Measurements from ENCODE around the gene PRKAR2B.
A peak's percentile ranks its signal among the peaks of the same experiment; 100 is the strongest.

PRKAR2B gene

DNA sequence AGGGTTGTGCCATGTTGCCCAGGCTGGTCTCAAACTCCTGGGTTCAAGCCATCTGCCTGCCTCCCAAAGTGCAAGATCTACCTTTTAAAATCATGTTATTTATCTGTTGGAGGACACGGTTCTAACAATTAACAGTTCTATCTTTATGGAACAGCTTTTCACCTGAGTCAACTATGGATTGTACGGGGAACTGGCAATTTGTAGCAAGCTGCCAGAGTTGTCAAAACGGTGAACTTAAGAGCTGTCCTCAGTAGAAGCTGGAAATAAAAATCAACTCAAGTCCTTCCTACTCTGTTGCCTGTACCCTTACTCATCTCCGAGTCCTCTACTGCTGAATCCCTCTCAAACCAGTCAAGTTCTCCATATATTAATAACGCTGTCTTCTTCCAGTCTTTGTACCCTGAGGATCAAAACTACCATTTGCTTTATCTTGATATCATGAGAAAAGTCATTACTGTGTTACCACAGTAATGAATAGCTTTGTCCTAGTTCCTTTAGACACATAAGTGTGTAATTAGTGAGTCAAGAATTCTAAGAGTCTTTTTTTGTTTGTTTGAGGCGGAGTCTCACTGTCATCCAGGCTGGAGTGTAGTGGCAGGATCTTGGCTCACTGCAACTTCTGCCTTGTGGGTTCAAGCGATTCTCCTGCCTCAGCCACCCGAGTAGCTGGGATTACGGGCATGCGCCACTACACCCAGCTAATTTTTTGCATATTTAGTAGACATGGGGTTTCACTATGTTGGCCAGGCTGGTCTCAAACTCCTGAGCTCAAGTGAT lies 152.5 kb downstream of the PRKAR2B start:
- no peak for DNase-seq

DNA sequence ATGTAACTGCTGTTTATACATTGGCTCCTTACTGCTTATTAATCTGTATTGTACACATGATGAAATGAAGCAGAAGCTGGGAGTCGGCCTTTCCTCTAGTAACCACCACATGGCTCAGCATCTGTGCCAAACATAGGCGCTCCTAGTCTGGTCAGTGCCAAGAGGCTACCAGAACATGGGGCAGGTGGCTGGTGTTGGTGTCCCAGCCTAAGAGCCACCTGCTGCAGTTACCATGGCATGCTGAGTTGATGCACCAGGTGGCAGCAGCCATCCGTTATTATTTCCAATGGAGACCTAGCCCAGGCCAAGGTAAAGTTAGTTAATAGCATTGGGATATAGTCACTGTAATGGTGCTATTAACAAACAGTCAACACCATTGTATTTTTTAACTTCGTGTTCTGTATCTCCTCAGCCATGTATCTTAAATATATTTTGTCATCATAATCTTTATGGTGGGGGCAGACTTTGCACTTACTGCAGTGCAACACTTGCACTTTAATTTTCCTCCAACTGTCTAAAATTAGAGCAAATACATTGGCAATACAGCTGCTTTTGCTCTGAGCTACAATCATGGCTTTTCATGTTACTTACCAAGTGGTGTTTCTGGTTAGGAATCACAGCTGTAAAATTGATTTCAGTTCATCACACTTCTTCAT lies 157.4 kb downstream of the PRKAR2B start:
- DNase-seq: peak; percentile 25 to 35

DNA sequence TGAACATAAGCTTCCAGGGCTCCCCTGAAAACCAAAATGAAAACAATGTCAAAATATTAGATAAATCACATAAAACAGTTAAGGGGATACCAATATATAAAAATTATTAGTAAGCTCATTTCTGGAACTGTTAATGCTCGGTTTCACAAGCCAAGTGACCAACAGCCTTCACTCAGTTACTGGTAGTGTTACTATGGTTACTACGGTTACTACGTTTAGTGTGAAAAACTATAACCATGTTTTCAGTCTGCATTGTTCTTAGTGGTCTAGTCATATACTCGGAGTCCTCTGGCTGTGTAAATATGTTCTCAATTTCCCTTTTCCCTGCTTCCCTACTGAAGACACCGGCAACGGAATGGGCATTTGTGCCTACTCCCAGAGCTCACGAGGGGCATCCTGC lies 159.1 kb downstream of the PRKAR2B start:
- no peak for DNase-seq

DNA sequence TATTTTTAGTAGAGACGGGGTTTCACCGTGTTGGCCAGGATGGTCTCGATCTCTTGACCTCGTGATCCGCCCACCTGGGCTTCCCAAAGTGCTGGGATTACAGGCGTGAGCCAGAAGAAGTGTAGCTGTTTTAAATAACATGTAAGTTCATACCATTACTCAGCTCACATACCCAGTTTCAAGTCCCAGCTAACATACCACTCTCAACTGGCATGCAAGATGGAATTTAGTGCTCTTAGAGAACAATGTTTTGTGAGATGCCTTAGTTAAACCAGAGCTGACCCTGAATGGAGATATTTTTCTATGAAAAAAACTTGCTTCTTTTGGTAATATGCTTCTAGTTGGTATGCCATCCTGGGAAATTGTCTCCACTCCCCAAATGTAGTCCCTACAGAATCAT lies 161.6 kb downstream of the PRKAR2B start:
- no peak for DNase-seq

DNA sequence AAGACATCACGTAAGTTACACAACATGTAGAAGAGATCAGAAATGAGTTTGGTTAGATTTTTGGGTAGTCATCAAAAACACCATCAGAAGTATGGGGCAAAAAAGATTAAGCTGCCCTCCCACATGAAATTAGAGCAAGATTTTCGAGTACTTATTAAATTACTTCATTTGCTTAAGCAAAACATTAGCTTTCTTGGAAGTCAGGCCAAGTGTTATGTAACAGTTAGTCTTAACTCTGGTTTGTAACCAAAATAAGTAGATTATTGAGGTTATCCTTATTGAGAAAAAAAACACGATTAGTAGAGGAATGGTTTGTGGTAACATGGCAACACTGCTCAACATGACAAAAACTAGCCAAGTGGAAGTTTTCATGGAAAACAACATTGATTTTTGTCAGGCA lies 162.2 kb downstream of the PRKAR2B start:
- no peak for DNase-seq

DNA sequence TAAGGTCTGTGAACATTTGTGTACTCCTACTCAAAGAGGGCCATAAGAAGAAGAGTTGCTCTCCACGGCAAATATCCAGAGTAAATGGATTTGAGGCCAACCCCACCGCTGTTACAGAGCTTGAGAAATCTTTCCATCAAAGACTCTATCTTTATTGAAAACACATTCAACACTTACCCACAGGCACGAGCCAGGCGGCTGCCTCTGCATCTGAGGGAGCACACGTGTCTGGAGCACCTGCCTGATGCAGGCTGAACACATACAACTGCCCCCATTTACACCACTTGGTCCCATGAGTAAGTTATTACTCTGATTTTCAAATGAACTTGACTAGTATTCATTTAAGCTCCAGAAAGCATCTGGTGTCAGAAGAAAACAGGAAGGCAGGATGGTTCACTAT lies 163.0 kb downstream of the PRKAR2B start:
- DNase-seq: no peak

DNA sequence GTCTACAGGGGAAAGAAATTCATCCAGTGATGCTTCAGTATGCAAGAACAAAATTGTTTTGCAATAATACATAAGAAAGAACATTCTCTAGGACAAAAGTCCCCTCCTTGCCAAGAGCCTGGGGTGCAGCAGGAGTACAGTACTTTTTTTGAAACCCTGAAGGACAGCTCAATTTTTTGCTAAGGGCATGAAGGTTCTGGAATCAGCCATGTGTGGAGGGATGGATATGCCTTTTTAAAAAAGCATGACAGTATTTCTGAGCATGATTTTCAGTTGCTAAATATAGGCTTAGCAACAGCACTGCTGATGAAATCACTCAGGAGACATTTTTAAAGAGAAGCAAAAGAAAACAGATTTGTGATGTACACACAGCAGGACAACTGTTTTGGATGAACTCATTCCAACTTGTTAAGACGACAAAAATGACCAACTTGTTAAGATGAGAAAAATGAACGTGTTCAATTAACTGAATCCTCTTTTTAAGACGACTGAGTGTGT lies 163.6 kb downstream of the PRKAR2B start:
- DNase-seq: no peak

DNA sequence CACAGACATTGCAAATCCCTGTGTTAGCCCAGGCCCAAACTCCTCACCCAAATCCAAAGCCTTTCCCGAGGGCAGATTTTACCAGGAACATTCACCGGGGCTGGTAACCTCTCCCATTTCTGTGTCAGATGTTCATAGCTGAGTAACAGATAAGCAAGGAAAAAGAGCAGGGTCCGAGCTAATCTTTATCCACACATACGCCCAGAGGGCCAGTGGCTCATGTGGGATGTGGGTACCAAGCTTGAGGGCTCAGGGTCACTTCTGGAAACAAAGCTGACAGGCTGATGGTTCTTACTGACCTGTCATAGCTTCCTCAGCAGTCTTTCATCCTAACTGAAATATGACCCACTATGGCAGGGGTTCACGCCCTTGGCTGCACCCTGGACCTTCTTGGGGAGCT lies 164.1 kb downstream of the PRKAR2B start:
- DNase-seq: no peak

DNA sequence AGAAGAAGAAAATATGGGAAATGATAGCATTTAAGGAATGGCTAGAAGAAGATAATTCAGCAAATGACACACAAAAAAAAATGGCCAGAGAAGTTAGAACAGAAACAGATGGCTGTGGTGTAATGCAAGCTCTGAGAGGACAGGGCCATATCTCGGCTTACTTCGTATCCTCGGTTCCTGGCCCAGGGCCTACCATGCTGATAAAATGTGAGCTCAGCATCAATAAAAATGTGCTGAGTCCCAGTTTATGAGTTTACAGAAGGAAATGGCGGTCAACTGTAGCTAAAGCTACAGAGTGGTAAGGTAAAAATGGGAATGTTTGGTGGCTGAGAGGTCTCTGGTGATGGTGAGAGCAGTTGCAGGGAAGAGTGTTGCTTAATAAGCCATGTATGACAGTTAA lies 165.1 kb downstream of the PRKAR2B start:
- DNase-seq: no peak

DNA sequence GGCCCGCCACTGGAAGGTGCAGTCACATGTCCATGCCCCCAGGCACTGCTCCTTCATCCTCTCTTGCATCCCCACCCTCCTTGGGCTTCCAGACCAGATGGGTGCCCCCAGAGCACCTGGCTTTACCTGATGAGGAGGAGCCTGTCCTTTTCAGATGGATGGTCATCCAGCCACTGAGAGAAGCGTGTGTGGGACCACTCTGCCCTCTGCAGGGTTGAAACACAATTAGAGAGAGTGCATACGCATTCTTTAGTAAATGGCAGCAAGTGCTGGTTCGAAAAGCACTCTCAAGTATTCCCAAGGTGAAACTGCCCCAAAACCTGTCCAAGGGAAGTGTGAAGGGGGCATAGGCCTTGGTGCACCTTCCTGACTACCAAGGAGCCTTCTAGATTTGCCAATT lies 165.9 kb downstream of the PRKAR2B start:
- no peak for DNase-seq

Measured in activated CD4-positive, alpha-beta T cell treated with anti-CD3 and anti-CD28 coated beads, Interleukin-2, amount 50 U/mL, for 48 hours (primary cell).